ENCODE data around the gene EVC2.

- TF ChIP-seq CTCF (conservative IDR thresholded peaks at IDR 0.05 in 1 of 2, IDR thresholded peaks at IDR 0.05 in 1 of 2; ENCODE audit: low read depth in 1 of 2, low read length in 2 of 2) (no peak), EZH2 (IDR thresholded peaks at IDR 0.05; ENCODE audit: low read length, missing control alignments) (no peak)
These were observed 446 bp downstream of the EVC2 start for GRCh38 chr4:5707778-5708448.
